HG03159 (cell line): ENCODE results near the gene CDK16.

ENCODE experiments used
- ATAC-seq: cut with Tn5 transposase; IDR thresholded peaks from one replicate; pipeline ENCODE4 v1.9.1; 2021; ENCODE audit warnings: mild to moderate bottlenecking, moderate library complexity; ENCODE audit not compliant: unreplicated experiment

The CDK16 gene

GRCh38 chrX:47206316-47206715 lies 12.2 kb upstream of the CDK16 start:
- no peak for ATAC-seq

DNA sequence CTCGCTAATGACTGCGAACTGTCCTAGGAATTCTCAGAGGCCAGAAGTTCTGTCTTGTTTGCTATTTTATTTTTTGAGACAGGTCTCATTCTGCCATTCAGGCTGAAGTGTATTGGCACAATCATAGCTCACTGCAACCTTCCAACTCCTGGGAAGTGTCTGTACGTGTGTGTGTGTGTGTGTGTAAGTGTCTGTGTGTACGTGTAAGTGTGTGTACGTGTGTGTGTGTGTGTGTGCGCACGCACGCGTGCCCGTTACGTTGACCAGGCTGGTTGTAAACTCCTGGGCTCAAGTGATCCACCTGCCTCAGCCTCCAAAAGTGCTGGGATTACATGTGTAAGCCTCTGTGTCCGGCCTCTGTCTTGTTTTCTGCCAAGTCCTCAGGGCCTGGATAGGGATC lies 10.4 kb upstream of the CDK16 start:
- ATAC-seq = no peak

DNA sequence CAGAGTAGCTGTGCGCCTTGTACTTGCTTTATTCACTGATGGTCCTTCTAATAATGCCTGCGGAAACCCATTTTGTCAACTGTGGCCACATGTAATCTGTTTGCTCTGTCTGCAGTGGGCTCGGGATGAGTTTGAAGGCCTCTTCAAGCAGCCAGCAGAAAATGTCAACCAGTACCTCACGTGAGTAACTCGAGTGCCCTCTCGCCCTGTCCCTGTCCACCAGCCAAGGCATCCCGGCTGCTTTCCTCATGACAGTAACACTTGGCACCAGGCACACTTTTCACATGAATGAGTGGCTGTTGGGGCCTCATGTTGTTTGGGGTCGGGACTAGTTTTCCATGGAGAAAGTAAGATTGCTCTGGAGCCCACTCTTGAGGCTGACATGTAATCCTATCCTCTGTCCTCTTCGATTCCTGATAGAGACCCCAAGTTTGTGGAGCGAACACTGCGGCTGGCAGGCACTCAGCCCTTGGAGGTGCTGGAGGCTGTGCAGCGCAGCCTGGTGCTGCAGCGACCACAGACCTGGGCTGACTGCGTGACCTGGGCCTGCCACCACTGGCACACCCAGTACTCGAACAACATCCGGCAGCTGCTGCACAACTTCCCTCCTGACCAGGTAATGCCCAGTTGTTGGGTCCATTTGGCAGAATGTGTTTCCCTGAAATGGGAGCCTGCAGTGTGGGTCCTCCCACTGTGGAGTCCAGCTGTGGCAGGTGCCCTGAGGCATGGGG lies 8.8 kb upstream of the CDK16 start:
- ATAC-seq = no peak

- no peak for ATAC-seq
Observed at GRCh38 chrX:47210661-47211425, 7.6 kb upstream of the CDK16 start.

GRCh38 chrX:47212381-47213293 lies 5.8 kb upstream of the CDK16 start:
- no peak for ATAC-seq

DNA sequence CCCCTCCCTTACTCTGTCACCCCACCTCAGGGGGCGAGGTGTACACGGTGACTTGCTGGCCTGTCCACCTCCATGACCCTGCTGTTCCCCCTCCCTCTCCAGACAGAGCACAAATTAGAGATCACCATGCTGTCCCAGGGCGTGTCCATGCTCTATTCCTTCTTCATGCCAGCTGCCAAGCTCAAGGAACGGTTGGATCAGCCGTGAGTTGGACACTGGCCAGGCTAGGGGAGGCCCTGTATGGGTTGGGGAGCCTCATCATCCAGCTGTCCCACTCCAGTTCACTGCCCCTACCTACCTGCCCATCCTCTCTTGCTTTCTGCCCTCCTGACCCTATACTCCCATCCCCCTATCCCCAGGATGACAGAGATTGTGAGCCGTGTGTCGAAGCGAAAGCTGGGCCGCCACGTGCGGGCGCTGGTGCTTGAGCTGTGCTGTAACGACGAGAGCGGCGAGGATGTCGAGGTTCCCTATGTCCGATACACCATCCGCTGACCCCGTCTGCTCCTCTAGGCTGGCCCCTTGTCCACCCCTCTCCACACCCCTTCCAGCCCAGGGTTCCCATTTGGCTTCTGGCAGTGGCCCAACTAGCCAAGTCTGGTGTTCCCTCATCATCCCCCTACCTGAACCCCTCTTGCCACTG lies 3.9 kb upstream of the CDK16 start:
- ATAC-seq = no peak

- ATAC-seq = no peak
Observed at GRCh38 chrX:47215291-47215900, 3.1 kb upstream of the CDK16 start.

DNA sequence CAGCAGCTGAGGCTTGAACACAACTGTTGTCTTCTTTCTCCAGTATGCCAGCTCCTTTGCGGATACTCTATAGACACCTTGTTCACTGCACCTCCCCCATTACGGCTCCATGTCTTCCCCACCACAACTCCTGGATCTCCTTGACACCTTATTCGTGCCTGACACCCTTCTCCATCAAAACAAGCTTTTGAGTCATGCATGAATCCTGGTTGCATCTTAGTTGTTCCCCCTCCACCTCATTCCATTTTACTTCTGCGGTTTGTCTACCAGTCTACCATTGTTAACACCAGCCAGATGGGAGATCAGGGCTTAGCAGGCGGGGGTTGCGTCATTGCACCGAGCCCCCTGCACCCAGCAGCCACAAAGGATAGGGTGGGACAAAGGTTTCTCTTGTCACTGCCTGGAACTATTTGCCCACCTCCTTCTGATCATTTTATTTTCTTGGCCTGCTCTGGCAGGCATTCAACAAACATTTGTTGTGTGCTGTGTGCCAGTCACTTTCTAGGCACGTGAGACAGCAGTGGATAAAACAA lies 2.0 kb upstream of the CDK16 start:
- ATAC-seq = no peak

DNA sequence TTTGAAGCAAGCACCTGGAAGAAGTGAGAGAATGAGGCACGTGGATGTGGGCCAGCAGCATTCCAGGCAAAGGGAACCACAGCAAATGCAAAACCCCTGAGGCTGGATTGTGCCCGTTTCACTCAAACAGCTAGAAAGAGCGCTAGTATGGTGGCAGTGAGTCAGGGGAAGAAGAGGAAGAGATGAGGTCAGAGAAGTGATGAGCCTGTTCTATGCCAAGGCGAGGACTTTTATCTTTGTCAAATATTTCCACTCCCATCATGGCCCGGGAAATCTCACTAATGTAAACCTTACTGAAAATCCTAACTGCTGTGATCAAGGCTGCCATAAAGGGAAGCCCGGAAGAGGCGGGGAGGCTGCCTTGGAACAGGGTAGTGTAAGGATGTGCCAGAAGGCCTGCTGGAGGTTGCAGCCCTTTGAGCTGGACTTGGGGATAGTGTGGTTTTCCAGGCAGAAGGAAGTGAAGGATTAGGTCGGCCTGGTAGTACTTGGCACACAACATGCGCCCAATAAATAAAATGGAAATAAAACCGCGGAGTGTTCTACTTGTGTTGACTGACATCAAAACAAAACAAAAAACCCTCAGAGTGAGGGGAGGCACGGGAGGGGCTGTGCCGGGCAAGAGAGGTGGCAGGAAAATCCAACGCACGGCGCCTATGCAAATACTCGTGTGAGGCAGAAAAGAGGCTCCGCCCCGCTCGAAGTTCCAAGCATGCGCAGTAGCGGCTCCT lies 1.2 kb upstream of the CDK16 start:
- no peak for ATAC-seq

- ATAC-seq = peak; percentile 88
Observed at GRCh38 chrX:47217852-47218279, 615 bp upstream of the CDK16 start.

GRCh38 chrX:47218920-47219815 lies 687 bp downstream of the CDK16 start:
- ATAC-seq = peak; percentile 0

GRCh38 chrX:47221756-47222155 lies 3.3 kb downstream of the CDK16 start:
- no peak for ATAC-seq

DNA sequence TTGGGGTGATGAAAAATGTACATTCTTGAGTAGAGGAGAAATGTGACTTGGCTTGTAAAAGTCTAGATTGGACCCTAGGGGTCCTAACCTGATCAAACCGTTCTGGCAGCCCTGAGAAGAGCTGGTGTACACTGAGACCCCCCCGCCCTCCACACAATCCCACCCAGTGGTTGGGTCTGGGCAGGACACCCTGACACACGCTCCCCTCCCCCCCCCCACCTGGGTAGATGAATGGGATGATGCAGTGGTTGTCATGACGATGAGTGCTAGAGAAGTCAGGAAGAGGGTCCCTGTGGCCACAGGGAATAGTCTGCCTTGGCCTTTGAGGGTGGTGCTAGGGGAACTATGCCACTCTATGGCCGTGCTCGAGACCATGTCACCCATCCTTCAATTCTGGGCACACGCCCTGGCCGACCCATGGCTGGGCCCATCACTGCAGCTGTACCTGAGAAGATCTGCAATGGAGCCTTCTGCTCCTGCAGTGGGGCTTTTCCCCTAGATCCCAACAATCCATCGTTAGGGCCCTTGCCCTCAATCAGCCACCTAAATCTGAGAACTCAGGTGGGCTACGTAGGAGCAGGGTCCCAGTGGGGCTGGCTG lies 4.4 kb downstream of the CDK16 start:
- no peak for ATAC-seq

DNA sequence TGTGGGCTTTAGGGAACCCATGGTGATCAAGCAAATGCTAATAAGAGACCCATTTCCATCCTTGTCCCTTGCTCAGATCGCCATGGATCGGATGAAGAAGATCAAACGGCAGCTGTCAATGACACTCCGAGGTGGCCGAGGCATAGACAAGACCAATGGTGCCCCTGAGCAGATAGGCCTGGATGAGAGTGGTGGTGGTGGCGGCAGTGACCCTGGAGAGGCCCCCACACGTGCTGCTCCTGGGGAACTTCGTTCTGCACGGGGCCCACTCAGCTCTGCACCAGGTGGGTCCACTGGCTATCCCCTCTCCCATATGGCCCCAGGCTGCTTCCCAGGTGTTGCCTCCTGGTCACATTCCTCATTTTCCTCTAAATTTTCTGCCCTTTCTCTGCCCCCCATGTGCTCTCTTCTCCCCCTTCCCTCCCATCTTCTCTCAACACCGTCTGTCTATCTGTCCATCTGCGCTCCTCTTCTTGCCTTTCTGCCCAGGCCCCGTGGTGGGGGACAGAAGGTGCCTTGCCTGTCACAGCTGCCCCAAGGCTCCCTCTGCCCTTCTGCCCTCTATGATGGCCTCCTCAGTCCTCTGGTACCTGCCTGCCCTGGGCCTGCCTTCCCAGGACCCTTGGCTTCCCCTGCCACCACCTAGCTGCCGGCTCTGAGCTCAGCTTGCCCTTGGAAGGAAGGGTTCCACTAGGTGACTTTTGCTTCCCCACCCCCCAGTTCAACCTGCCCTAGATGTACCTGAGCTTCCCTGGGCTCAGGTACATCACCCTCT lies 5.2 kb downstream of the CDK16 start:
- ATAC-seq = no peak

DNA sequence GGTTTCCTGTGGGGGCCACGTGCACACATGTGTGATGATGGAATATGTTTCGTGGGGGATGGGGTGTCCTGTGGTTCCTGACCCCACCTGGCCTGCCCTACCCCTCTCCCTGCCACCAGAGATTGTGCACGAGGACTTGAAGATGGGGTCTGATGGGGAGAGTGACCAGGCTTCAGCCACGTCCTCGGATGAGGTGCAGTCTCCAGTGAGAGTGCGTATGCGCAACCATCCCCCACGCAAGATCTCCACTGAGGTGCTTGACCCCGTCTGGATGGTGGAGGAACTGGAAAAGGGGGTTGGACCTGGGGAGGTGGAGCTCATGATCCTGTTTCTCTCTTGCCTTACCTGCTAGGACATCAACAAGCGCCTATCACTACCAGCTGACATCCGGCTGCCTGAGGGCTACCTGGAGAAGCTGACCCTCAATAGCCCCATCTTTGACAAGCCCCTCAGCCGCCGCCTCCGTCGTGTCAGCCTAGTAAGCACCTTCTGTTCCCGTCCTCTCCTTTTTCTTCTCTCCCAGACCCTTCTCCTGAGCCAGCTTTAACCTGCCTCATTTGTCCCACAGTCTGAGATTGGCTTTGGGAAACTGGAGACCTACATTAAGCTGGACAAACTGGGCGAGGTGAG lies 5.9 kb downstream of the CDK16 start:
- no peak for ATAC-seq

GRCh38 chrX:47224896-47225290 lies 6.4 kb downstream of the CDK16 start:
- no peak for ATAC-seq

GRCh38 chrX:47226071-47226470 lies 7.6 kb downstream of the CDK16 start:
- no peak for ATAC-seq
